Measurements from ENCODE around the gene CLIP3. TPM values are rescaled to one million over a fixed set of nuclear protein-coding genes. Genes with fewer than 3 reads are reported as not detected.
"Not testable (repeated sequence)": the region's sequence is repeated elsewhere in the genome, so short reads cannot be mapped to it uniquely, and the experiment has no call there.

CLIP3 gene
- total RNA-seq, 1 experiment from 2014 or later = 0.13 TPM

GRCh38 chr19:36047835-36048234, 15.2 kb upstream of the CLIP3 start:
- DNase-seq (ENCODE audit: low spot score) = no peak

- DNase-seq (ENCODE audit: low spot score) = no peak
These were observed 13.9 kb upstream of the CLIP3 start for GRCh38 chr19:36046443-36047050.

GRCh38 chr19:36043952-36044351, 11.3 kb upstream of the CLIP3 start:
- DNase-seq (ENCODE audit: low spot score) = no peak

- no peak for DNase-seq (ENCODE audit: low spot score)
These were observed 9.2 kb upstream of the CLIP3 start for GRCh38 chr19:36041831-36042230.

GRCh38 chr19:36041092-36041491, 8.4 kb upstream of the CLIP3 start:
- DNase-seq (ENCODE audit: low spot score) = not testable (repeated sequence)

- DNase-seq (ENCODE audit: low spot score) = no peak
These were observed 7.8 kb upstream of the CLIP3 start for GRCh38 chr19:36040495-36040894.

- DNase-seq (ENCODE audit: low spot score) = no peak
These were observed 1.4 kb downstream of the CLIP3 start for GRCh38 chr19:36031308-36031707.

GRCh38 chr19:36030264-36031148, 2.2 kb downstream of the CLIP3 start:
- DNase-seq (ENCODE audit: low spot score) = no peak

GRCh38 chr19:36028313-36029041, 4.2 kb downstream of the CLIP3 start:
- DNase-seq (ENCODE audit: low spot score) = no peak

- no peak for DNase-seq (ENCODE audit: low spot score)
These were observed 5.0 kb downstream of the CLIP3 start for GRCh38 chr19:36027696-36028095.

GRCh38 chr19:36026091-36026876, 6.4 kb downstream of the CLIP3 start:
- DNase-seq (ENCODE audit: low spot score) = no peak

- no peak for DNase-seq (ENCODE audit: low spot score)
These were observed 7.1 kb downstream of the CLIP3 start for GRCh38 chr19:36025541-36025940.

GRCh38 chr19:36023432-36023831, 9.2 kb downstream of the CLIP3 start:
- no peak for DNase-seq (ENCODE audit: low spot score)

GRCh38 chr19:36019061-36019670, 13.5 kb downstream of the CLIP3 start:
- no peak for DNase-seq (ENCODE audit: low spot score)

- peak; percentile 100 for DNase-seq (ENCODE audit: low spot score)
These were observed 18.4 kb downstream of the CLIP3 start, which contains the start of gene ALKBH6 for GRCh38 chr19:36014012-36014924. Gene ALKBH6 (minus strand): TSS chr19:36014213. CDS start chr19:36013397, 816 bp downstream.

GRCh38 chr19:36013280-36014011, 19.2 kb downstream of the CLIP3 start:
- DNase-seq (ENCODE audit: low spot score) = no peak

- DNase-seq (ENCODE audit: low spot score) = no peak
These were observed 22.3 kb downstream of the CLIP3 start for GRCh38 chr19:36010402-36010801.

- no peak for DNase-seq (ENCODE audit: low spot score)
These were observed 22.9 kb downstream of the CLIP3 start for GRCh38 chr19:36009633-36010379.
